DMS153 treated with DMSO at 0.1 percent for 48 hours (cell line): Measurements from ENCODE around the gene OGFOD3.

Experiments used
- DNase-seq: peaks from one replicate; lab custom pipeline; 2025; ENCODE audit not compliant: unreplicated experiment; lab: John Stamatoyannopoulos, UW

Gene OGFOD3

DNA sequence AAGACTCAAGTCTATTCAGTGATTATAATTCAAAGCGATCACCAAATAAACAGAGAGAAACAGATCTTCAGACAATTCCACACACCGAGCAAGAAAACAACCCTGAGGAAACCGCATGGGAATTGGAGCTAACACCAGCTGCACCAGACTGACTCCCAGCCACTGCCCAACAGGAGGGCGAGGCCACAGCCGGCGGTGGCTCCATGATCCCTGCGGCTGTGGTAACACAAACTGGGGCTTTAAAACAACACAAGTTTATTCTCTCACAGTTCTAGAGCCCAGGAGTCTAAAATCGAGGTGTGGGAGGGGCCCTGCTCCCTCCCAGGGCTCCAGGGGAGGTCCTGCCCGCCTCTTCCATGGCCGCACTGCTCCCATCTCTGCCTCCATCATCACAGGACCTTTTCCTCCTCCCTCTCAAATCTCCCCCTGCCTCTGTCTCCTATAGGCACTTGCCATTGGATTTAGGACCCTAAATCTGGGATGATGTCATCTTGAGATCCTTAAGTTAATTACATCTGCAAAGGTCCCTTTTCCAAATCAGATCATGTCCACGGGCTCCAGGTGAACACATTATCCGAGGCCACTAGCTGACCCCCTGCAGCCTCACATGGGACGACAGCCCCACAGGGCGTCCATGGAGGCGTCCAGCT is 10.0 kb downstream of the OGFOD3 start:
- no peak for DNase-seq

DNA sequence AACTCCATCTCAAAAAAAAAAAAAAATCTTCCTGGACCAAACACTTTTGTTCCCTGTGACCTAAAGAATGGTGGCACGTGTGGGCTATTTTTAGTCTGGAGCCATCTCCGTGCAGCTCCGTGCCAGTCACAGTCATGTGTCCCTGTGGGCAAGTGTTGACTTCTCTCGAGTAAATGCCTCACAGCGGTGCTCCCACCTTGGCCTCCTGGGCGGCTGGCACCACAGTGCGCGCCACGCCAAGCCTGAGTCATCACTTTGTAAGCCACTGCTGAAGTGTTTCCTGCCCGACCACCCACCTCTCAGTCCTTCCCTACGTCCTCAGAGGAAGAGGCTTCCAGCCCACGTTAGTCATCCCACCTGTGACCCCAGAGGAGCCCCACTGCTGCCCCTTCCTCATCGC is 11.1 kb downstream of the OGFOD3 start:
- no peak for DNase-seq

DNA sequence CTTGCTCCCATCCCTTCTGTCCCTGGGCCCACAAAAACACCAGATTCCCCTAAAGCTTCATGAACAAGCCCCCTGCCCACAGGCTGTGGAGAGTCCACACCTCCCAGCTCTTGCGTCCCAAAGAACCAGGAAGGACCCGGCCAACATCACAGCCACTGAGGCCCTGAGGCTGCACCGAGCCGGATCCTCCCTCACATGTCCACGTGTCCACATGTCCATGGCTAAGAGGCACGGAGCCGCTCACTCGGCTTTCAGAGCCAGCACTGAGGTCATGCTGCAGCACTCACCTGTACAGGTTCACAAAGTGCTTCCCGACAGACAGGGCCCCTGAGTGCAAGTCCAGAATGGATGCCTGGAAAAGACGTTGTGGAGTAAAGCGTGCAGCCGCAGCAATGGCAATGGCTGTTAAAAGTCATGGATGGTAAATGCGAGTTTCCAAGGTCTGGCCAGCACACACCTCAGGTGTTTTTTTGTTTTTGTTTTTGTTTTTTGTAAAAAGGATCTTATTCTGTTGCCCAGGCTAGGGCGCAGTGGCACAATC is 12.2 kb downstream of the OGFOD3 start:
- no peak for DNase-seq

DNA sequence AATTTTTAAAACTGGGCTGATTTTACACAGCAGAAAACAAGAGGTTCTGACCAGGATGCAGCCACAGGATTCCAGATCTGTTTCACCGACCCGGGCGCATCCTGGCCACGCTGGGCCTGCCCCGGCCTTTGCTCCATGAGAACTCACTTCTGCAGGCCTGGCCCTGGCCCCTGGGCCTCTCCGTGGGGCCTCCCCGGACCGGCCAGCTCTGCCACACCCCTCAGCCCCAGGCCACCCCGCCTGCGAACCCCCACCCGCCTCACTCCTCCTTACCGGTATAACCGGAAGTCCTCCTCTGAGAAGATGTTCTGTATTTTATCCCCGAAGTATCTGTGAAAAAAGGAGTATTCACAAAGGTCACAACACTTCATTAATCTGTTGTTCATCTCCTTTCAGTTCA is 13.3 kb downstream of the OGFOD3 start:
- no peak for DNase-seq

DNA sequence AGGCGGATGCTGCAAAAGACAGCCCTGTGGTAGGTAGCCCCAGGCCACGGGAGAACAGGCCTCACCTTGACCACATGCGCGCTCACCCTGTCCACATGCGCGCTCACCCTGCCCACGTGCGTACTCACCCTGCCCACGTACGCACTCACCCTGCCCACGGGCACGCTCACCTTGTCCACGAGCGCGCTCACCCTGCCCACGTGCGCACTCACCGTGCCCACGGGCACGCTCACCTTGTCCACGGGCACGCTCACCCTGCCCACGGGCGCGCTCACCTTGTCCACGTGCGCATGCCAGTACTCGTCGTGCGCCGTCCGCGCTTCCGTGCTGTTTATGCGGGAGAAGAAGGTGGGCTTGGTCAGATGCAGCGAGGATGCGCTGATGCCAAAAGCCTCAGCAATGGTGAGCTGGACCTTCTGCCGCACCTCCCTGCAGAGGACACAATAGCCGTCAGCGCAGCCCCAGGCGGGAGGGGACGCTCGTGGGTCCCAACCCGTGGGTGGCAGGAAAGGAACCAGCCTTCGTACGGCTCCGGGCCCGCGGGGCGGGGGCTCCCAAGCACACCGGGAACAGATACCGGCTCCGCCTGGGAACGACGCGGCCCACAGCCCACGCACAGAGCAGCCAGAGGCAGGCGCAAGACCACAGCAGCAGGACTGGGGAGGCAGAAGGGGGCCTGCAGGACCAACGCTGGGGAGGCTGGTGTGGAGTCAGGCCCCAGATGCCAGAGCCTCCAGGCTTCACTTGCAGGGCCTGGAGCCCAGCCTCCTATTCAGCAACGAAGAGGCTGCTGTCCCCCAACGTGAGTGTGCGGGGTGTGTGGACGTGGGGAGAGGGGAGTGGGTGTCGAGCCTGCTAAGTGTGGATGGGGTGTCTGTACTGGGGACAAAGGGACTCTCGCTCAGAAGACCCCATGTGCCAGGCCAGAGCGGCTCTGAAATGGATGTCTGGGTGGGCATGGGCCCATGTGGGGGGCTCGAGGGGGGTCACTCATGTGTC is 14.4 kb downstream of the OGFOD3 start:
- no peak for DNase-seq

DNA sequence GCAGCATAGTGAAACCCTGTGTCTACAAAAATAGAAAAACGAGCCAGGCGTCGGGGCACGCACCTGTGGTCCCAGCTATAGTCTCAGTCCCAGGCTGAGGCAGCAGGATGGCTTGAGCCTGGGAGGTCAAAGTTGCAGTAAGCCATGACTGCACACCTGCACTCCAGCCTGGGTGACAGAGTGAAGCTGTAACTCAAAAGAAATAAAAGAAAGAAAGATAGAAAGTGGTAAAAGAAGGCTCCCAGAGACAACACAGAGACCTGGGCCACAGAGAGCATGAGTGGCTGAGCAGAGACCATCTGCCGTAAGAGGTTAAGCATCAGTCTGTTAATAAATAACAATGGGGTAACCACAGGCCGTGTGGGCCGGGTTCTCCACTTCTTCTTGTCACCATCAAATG is 15.5 kb downstream of the OGFOD3 start:
- DNase-seq, result no peak

DNA sequence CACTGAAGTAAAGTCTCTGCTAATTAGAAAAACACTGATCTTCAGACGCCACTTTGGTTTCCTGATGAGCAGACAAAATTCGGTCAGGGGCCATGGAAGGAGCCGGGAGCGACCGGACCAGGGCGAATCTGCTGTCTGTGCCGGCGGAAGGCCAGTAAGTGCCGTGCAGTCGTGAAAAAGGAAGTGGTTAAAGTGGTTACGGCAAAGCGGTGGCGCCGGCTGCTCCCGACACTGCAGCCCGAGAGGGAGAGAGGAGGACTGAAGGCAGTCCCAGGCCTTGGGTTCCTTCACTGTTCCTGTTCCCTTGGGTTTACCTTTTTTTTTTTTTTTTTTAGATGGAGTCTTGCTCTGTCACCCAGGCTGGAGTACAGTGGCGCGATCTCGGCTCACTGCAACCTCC is 17.6 kb downstream of the OGFOD3 start:
- no peak for DNase-seq

DNA sequence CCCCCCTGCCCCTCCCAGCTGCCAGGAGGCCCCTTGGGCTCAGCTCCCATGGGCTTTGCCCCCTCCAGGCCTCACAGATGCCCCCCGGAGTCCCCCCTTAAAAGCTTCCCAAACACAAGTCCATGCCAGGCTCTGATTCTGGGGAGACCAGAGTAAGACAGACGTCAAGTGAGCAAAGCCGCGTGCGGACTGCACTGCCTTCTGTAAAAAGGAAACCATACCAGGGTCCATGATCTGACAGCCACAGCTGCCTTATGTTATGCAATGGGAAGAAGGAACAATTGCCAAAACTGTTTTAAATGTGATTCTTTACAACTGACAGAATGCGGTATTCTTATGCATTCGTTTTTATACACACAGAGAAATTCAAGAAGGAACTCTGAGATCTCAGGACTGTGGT is 18.2 kb downstream of the OGFOD3 start:
- DNase-seq, result no peak

DNA sequence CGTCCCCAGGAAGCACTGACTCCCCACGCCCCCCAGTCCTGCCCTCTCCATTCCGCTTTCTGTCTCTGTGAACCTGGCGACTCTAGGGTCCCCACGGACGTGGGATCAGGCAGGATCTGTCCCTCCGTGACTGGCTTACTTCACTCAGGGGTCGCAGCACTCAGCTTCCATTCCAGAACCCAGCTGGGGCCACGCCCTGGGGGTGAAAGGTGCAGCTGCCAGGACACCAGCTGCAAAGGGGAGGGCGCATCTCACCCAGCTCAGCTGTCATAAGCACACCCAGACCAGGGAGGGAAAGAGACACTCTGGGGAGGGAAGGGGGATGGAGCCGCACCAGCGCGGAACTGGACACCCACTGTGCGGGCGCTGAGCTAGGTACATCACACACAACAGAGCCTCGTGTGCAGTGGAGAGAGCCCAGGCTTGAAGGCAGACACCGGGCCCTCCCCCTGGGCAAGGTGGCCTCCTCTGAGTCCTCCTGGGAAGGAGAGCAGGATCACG is 18.7 kb downstream of the OGFOD3 start:
- no peak for DNase-seq

DNA sequence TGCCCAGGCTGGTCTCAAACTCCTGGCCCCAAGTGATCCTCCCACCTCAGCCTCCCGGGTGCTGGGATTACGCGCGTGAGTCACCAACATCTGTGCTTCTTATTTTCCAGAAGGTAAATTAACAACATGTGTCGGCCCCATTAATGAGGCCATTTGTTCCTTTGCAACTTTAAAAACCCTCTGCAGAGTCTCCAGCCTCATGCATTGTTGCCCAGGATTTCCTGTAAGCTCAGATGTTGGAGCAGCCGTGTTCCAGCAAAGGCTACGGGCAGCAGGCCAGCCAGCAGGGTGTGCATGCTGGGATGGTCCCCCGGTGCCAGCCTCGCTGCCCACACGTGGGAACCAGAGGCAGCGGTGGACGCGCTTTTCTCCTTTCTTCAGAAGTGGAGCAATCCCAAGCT is 19.3 kb downstream of the OGFOD3 start:
- DNase-seq, result no peak

DNA sequence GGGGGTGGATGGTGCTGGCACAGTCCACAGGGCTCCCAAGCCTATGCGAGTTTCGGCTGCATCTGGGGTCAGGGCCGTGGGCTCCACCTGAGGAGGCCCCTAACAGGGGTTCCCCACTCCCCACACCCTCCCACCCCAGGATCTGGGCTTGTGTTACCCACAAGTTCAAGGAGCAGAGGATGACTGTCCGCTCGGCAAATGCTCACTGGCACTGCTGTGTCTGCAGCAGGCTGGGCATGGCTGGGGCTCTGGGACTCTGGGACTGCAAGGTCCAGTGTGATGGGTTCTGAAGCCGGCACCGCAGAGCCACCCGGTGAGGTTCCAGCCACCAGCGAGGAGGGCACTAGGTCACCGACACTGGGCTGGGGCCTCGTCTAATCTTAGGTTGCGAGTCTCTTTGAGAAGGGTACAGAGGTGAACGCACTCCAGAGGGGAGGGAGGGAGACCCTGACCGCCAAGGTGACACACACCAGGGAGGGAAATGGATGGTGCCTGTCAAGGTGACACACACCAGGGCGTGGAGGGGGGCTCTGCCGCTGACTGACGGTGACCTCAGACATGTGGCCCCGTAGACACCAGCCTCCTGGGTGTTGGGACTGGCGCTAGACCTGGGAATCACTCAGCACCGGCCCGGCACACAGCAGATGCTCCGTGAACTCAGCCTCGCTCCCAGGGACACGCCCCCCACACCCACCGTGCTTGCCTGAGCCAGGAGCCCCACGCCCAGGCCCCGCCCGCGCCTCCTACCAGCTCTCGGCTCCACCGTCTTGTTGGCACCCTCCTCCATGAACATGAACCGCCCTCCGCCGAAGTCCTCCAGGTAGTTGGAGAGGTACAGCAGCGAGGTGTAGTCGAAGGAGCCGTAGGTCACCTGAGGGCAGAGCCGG is 20.7 kb downstream of the OGFOD3 start:
- no peak for DNase-seq

DNA sequence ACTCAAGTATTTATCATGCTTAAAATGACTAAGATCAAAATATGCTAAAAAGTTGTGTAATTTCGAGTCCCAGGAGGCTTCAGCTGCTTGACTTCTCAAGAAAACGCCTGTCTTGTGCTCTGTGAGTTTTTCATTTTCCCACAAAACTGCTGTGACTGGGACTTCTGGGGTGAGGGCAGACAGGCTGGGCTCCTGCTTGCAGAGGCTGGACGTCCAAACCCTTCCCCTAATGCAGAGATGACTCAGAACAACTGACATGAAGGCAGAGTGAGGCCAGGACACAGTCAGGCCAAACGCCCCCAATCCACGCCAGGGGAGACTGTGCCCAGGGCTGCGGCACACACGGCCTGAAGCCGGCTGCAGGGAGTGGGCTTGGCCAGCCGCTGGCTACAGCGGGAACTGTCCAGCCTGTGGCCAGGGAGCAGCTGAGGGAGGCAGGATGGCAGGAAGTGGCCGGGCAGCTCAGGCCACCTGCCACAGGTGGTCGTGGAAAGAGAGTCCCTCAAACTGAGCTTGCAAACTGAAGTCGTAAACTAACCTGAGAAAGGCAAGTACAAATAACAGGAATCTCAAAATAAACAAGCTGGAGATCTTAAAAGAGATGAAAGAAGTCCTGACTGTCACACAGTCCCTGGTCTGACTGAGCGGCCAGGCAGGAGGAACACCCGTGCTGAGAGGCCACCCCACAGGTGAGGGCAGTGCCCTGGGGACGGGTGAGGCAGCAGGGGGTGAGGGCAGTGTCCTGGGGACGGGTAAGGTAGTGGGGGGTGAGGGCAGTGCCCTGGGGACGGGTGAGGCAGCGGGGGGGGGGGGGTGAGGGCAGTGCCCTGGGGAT is 21.6 kb downstream of the OGFOD3 start:
- DNase-seq, result no peak

DNA sequence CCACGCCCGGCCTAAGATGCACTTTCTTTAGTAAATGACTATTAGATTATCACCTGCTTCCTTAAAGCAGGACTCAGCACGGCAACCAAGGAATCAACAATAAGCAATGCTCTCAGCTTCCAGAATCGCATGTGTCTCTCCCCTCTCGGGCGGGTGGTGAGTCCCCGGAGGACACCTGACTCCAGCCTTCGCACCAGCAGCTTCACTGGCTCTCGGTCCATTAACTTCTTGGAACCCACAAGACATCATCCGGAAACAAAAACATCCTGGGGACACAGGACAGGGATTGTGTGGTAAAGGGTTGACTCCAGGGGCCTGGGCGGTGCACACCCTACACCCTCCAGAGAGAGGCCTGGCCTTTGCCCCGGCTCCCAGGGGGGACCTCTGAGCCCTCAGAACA is 24.1 kb downstream of the OGFOD3 start:
- no peak for DNase-seq

DNA sequence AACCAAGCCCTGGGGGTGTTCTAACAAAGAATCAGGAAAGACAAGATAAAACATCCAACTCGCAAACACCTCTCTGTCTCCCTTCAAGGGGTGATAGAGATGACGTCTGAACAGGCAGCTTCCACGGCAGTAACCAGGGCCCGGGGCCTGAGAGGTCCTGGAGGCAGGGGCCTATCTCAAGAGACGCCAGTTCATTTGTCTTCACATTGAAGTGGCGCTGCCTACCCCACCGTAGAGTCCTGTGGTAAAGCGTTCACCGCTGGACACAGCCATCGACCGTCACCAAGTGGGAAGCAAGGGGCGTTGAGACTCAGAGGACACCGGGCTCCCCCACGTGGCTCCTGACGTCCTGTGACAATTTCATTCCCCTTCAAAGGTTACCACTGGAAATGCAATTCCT is 25.4 kb downstream of the OGFOD3 start:
- DNase-seq, result no peak

DNA sequence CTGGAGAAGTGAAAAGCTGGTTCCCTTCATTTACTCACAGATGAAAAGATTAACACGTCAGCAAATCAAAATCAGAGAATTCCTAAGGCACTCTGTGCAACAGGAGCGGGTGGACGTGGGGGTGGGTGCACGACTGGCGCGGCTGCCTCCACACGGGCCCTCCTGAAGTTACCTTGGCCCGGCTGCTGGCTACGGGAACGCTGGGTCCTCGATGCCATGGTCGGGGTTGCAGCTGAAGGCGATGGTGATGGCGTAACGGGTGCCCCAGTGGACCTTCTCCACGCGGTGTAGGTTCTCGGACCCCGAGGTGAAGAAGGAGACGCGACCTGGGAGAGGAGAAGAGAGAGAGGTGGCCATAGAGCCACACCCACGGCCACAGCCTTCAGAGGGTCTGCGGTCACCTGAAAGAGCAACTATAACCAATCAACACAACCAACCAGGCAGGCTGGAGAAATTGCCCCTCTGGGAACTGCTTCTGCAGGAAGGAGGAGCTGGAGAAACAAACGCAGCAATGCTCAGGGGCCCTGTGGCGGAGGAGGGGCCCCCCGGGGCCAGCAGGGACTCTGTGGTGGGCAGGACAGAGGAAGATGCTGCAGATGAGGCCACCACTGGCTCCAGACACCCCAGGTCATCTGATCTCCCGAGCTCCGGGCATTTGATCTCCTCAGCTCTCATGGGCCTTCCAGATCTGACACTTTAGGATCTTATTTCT is 26.0 kb downstream of the OGFOD3 start:
- no peak for DNase-seq

DNA sequence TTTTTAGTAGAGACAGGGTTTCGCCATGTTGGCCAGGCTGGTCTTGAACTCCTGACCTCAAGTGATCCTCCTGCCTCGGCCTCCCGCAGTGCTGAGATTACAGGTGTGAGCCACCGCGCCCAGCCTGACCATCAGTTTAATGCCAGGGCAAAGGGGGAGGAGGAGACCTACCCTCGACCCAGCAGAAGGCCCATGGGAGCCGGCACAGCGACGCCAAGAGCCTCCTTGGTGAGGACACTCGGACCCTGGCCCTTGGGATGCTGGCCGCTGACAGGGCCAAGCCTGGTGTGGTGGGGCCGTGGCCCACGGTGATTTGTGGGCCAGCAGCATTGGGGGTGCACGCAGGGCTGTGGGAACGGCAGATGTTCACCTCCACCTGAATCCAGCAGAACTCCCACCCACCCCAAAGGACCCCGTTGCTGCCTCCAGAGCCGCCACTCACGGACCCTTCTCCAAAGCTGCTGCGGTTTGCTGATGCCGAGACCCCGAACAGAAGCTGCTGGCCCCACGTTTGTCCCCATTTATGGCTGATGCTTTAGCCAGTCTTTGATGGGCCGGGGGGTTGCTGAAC is 26.8 kb downstream of the OGFOD3 start:
- DNase-seq, result no peak

DNA sequence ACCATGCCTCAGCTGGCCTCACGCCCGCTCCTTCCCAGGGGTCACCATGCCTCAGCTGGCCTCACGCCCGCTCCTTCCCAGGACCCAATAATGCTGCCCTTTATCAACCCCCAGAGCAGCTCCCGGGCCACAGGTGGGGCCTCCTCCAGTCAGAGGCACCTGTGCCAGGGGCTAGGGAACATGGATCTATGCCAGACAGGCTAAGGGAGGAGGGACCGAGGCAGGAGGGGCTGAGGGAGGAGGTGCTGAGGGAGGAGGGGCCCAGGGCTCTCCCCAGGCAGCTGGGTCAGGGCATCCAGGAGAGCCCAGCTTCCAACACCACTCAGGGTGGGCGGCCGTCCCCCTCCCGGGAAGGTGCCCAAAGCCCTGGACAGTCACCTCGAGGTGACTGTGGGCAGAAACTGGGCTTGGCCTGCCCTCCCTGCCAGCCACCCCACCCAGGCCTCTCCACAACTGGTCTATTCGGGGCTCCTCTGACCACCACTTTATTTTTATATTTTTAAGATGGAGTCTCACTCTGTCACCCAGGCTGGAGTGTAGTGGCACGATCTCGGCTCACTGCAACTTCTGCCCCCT is 27.4 kb downstream of the OGFOD3 start:
- DNase-seq, result no peak

DNA sequence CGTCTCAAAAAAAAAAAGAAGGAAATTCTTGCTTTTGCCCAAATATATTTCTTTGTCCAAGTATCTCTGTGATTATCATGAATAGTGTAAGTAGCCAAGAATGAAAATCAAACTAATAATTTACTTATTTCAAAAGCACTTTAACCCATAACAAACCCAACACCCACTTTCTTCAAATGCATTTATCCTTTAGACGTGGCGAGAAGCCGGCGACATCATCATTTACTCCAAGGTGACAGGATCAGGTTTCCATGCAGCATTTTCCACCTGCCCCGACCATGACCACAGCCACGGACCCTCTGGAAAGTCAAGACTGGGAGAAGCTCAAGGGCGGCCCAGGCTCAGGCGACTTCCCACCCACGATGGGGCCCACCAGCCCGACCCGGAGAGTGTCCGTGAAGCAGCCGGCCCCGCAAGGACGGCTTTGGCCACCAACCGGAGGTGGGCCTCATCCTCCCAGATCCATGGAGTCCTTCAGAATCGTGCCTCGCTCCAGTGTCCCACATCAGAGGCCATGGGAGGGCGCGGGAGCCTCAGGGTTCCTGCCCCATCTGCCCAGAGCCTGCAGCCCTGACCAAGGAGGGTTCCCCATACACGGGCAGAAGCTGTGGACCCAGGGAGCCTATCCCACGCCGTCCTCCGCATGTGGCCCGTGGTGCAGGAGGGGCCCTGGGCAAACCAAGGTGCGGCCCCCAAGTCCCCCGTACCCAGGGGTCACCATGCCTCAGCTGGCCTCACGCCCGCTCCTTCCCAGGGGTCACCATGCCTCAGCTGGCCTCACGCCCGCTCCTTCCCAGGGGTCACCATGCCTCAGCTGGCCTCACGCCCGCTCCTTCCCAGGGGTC is 28.1 kb downstream of the OGFOD3 start:
- no peak for DNase-seq
